Measurements from ENCODE around the gene ZNF92.
"Not testable (repeated sequence)": the region's sequence is repeated elsewhere in the genome, so short reads cannot be mapped to it uniquely, and the experiment has no call there.

ZNF92 gene

GRCh38 chr7:65373608-65374351, at the start of gene ZNF92:
TSS of gene ZNF92 (plus strand) at chr7:65373855. CDS start at chr7:65373998, 143 bp downstream.
- DNase-seq (ENCODE audit: extremely low read depth, low read depth) = peak; percentile 83
- peak within 1 kb of the TSS; percentile 69 for H3K4me3 ChIP-seq (replicated peaks; ENCODE audit: low read depth, low read length)
- no peak for TF ChIP-seq CTCF (IDR thresholded peaks at IDR 0.05; ENCODE audit: low read depth, low read length, missing control alignments)

GRCh38 chr7:65325793-65326432, 47.7 kb upstream of the ZNF92 start:
- H3K4me3 ChIP-seq (replicated peaks; ENCODE audit: low read depth, low read length) = no peak overlapping the region
- no peak for TF ChIP-seq CTCF (IDR thresholded peaks at IDR 0.05; ENCODE audit: low read depth, low read length, missing control alignments)
- DNase-seq (ENCODE audit: extremely low read depth, low read depth) = no peak

GRCh38 chr7:65338346-65338745, 35.3 kb upstream of the ZNF92 start:
- H3K4me3 ChIP-seq (replicated peaks; ENCODE audit: low read depth, low read length) = no peak overlapping the region
- no peak for DNase-seq (ENCODE audit: extremely low read depth, low read depth)
- no peak for TF ChIP-seq CTCF (IDR thresholded peaks at IDR 0.05; ENCODE audit: low read depth, low read length, missing control alignments)

- DNase-seq (ENCODE audit: extremely low read depth, low read depth) = no peak
- TF ChIP-seq CTCF (IDR thresholded peaks at IDR 0.05; ENCODE audit: low read depth, low read length, missing control alignments) = no peak
- no peak overlapping the region for H3K4me3 ChIP-seq (replicated peaks; ENCODE audit: low read depth, low read length)
Measured at GRCh38 chr7:65339257-65339656, 34.4 kb upstream of the ZNF92 start.

GRCh38 chr7:65342723-65343629, 30.7 kb upstream of the ZNF92 start:
- no peak for TF ChIP-seq CTCF (IDR thresholded peaks at IDR 0.05; ENCODE audit: low read depth, low read length, missing control alignments)
- no peak for DNase-seq (ENCODE audit: extremely low read depth, low read depth)

GRCh38 chr7:65344541-65344940, 29.1 kb upstream of the ZNF92 start:
- H3K4me3 ChIP-seq (replicated peaks; ENCODE audit: low read depth, low read length); DNase-seq (ENCODE audit: extremely low read depth, low read depth): not testable (repeated sequence)

More at GRCh38 chr7:65342723-65343629, 30.7 kb upstream of the ZNF92 start:
- H3K4me3 ChIP-seq (replicated peaks; ENCODE audit: low read depth, low read length) = no peak overlapping the region

- TF ChIP-seq CTCF (IDR thresholded peaks at IDR 0.05; ENCODE audit: low read depth, low read length, missing control alignments) = no peak
- DNase-seq (ENCODE audit: extremely low read depth, low read depth) = no peak
- no peak overlapping the region for H3K4me3 ChIP-seq (replicated peaks; ENCODE audit: low read depth, low read length)
Measured at GRCh38 chr7:65354263-65354662, 19.4 kb upstream of the ZNF92 start.

All from HFF-Myc (cell line).